ENCODE data around the gene CACNB2. TPM values are rescaled to one million over a fixed set of nuclear protein-coding genes. Genes with fewer than 3 reads are reported as not detected.

The CACNB2 gene
- total RNA-seq, 1 experiment from 2014 or later: not detected

DNA sequence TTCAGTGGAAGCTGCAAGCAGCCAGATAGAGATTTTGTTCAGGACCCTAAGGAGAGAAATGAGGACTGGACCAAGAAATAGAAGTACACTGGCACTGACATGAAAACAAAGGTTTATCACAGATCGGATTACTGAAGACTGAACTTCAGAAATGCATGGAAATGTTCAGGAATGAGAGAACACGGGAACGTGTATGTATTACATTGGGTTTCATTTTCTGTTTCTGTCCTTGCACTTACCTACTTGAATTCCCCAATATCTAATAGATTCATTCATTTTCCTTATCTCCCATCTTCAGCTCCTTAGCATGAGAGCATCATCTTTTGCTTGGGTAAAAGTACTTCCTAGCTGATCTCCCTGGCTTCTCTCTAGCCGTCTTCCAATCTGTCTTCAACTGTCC is 114.5 kb downstream of the CACNB2 start:
- no peak for DNase-seq (ENCODE audit: low spot score)
- in situ Hi-C loops (cut with HindIII; ENCODE audit: low sequenced_read_pairs): no loop called here

GRCh38 chr10:18260310-18260922 is 120.2 kb downstream of the CACNB2 start:
- peak; percentile 34 for DNase-seq (ENCODE audit: low spot score)
- in situ Hi-C loops (cut with HindIII; ENCODE audit: low sequenced_read_pairs): no loop called here

- DNase-seq (ENCODE audit: low spot score): no peak
- in situ Hi-C loops (cut with HindIII; ENCODE audit: low sequenced_read_pairs): no loop called here
These were observed 120.9 kb downstream of the CACNB2 start for GRCh38 chr10:18261063-18261610.

GRCh38 chr10:18261768-18262231 is 121.6 kb downstream of the CACNB2 start:
- in situ Hi-C loops (cut with HindIII; ENCODE audit: low sequenced_read_pairs): no loop called here

DNA sequence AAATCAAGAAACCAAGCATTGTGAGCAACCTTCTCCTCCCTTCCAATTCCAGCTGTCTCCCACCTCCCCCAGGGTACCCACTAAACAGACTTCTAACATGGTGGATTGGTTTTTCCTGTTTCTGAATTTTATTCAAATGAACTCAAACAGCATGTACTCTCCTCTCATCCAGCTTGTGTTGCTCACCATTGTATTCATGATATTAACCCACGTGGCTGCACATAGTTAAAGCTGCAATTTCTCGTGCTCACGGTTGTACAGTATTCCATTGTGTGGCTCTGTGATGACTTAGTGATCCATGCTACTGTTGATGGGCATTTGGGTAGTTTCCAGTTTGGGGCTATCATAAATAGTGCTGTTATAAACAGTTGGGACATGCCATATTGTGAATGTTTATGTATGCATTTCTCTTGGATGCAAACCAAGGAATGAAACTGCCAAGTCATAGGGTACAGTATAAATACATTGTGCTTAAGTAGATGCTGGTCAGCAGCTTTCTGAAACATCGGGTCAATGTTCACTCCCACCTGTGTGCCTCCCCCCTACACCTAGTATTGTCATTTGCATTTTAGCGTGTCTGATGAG is 124.3 kb downstream of the CACNB2 start:
- in situ Hi-C loops (cut with HindIII; ENCODE audit: low sequenced_read_pairs): no loop called here
- DNase-seq (ENCODE audit: low spot score): no peak

More at GRCh38 chr10:18261768-18262231, 121.6 kb downstream of the CACNB2 start:
- peak; percentile 20 for DNase-seq (ENCODE audit: low spot score)

GRCh38 chr10:18268005-18268404 is 127.8 kb downstream of the CACNB2 start:
- DNase-seq (ENCODE audit: low spot score): no peak
- in situ Hi-C loops (cut with HindIII; ENCODE audit: low sequenced_read_pairs): no loop called here

DNA sequence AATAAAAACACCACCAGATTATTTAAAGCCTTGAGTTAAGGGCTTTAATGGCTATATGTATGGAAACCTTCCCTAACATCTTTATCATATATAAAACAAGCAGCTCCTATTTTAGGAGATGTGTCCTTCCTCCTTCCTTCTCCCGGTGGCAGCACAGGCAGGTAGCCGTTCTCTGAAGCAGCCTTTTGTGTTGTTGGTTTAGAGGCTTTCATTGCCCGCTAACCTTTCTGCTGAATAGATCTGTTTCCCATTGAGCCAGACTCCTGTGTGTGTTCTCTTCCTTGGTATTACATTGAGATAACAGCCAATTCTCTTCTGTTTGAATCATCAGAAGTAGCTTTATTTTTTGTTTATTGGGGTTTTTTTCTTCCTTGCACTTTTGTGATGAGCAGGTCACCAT is 131.3 kb downstream of the CACNB2 start:
- DNase-seq (ENCODE audit: low spot score): no peak
- in situ Hi-C loops (cut with HindIII; ENCODE audit: low sequenced_read_pairs): no loop called here

DNA sequence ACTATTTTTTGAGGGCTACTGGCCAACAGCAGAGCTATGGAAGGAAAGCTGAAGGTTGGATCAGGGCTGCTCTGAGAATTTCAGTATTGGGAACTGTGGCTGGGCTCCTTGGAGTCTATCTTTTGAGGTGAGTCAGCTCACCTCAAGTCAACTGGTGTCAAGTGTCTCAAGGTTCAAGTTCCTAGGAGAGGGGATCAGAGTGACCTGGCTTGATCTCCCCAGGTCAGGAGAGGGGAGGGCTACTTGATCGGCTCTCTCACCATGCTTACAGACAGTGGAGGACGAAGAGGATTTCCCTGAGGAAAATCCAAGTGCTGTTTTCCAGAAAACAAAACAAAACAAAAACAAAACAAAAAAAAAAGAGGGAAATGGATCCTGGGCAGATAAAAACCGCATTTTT is 132.8 kb downstream of the CACNB2 start:
- in situ Hi-C loops (cut with HindIII; ENCODE audit: low sequenced_read_pairs): no loop called here
- no peak for DNase-seq (ENCODE audit: low spot score)

- in situ Hi-C loops (cut with HindIII; ENCODE audit: low sequenced_read_pairs): no loop called here
- DNase-seq (ENCODE audit: low spot score): no peak
These were observed 138.0 kb downstream of the CACNB2 start for GRCh38 chr10:18278181-18278580.

- no peak for DNase-seq (ENCODE audit: low spot score)
These were observed 138.9 kb downstream of the CACNB2 start for GRCh38 chr10:18279173-18279572.

GRCh38 chr10:18282094-18282493 is 141.9 kb downstream of the CACNB2 start:
- no peak for DNase-seq (ENCODE audit: low spot score)
- in situ Hi-C loops (cut with HindIII; ENCODE audit: low sequenced_read_pairs): no loop called here

More at GRCh38 chr10:18279173-18279572, 138.9 kb downstream of the CACNB2 start:
- in situ Hi-C loops (cut with HindIII; ENCODE audit: low sequenced_read_pairs): no loop called here

DNA sequence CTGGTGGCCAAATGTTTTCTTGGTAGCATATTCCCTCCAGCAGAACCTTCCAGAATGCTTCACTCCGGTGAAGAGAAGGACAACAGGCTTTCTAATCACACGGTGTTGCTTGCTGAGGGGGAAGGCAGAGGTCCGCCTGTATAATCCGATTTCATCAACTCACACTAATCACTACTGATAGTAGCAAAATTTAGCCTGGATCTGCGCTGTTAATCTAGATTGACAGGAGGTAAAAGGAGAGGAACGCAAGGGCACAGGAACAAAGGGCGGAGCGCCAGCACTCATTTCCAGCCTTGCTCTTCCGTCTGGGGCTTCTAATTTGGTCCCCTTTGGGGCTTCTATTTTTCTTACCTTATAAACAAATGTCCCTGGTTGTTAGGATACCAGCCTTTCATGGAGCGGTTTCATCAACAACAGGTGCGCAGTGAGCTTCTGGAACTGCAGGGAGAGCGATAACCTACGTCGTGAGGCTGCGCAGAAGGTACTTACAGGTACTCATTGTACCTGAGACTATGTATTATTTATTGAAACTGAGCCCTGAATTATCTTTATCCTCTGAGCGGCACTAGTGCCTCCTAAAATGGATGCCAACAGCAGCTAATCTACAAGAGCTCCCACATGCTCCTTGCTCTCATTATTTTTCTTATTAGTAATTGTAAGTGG is 150.6 kb downstream of the CACNB2 start:
- DNase-seq (ENCODE audit: low spot score): no peak
- in situ Hi-C loops (cut with HindIII; ENCODE audit: low sequenced_read_pairs): no loop called here

GRCh38 chr10:18293536-18294510 is 153.6 kb downstream of the CACNB2 start:
- in situ Hi-C loops (cut with HindIII; ENCODE audit: low sequenced_read_pairs): no loop called here
- DNase-seq (ENCODE audit: low spot score): no peak

DNA sequence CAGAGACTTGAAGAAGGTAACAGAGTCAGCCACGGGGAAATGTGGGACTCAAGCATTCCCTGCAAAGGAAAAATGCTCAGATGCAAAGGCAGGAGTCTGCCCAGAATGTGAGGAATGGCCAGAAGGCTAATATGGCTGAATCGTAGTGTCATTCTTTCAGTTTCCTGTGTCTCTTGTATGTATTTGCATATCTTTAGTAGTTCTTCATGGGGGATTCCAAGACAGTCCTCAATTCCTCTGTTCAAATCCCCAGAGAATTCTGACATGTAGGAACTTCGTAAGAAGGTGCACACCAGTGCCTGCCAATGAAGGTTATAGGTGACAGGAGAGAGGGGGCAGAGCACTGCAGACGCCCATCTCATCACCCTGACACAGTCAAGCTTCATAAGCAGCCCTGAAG is 154.4 kb downstream of the CACNB2 start:
- DNase-seq (ENCODE audit: low spot score): no peak
- in situ Hi-C loops (cut with HindIII; ENCODE audit: low sequenced_read_pairs): no loop called here

DNA sequence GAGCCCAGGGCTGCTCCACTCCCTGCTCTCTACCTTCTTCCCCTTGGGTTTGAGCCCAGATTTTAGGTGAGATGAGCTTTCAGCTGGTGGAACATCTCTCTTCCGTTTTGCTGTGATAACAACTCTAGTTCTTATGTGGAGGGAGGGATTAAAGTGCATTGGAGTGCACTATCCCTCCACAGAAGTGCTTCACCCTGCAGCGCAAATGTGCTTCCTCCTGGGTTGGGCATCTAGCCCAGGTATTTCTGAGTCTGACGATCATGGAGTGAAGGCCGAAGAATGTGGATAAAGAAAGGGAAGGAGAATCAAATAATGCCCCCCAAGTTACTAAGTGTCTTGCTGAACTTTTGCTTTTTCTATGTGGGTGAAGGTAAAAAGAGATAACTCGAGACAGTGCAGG is 157.4 kb downstream of the CACNB2 start:
- DNase-seq (ENCODE audit: low spot score): no peak
- in situ Hi-C loops (cut with HindIII; ENCODE audit: low sequenced_read_pairs): no loop called here

DNA sequence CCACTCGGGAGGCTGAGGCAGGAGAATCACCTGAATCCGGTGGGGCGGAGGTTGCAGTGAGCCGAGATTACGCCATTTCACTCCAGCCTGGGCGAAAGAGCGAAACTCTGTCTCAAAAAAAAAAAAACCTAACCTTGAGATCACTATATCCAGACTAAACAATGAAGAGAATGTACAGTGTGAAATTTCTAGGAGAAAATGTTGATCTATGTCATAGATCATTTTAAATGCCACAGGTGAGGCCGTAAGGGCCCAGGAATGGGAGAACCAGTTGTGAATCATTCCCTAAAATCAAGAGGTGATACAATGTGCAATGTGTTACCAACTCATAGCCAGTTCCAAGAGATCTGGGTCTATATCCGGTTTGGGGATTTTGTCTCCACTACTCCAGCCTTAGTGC is 158.0 kb downstream of the CACNB2 start:
- no peak for DNase-seq (ENCODE audit: low spot score)
- in situ Hi-C loops (cut with HindIII; ENCODE audit: low sequenced_read_pairs): no loop called here

DNA sequence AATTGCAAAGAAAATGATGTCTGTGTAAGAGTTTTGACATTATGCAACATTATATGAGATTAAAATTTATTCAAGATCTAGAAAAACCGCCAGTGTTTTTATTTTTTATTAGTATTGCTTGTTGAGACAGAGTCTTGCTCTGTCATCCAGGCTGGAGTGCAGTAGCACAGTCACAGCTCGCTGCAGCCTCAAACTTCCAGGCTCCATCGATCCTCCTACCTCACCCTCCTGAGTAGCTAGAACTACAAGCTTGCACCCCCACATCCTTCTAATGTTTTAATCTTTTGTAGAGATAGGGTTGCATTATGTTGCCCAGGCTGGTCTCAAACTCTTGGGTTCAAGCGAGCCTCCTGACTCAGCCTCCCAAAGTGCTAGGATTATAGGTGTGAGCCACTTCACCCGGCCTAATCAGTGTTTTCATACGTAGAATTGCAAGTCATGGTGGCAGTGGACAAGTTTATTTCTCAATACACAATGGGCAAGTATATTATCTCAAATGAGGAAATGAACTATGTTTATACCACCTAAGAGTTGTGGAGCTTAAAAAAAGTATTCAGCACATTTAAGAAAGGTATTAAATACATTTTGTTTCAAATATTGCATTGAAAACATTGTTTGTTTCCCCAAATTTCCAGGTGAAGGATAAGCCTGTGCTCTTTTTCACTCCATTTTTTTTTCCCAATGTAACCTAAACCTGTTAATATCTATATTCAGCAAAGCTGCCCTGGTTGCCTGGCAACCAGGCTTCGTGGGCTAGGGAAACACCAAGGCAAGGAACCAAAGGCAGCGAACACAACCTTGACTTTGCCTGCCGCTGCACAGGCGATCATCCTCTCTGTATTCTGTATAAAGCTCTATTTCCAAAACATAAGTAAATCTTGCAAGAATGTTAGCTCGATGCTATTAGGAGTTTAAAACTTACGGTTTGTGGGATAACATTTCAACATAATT is 163.9 kb downstream of the CACNB2 start:
- DNase-seq (ENCODE audit: low spot score): no peak
- in situ Hi-C loops (cut with HindIII; ENCODE audit: low sequenced_read_pairs): no loop called here

DNA sequence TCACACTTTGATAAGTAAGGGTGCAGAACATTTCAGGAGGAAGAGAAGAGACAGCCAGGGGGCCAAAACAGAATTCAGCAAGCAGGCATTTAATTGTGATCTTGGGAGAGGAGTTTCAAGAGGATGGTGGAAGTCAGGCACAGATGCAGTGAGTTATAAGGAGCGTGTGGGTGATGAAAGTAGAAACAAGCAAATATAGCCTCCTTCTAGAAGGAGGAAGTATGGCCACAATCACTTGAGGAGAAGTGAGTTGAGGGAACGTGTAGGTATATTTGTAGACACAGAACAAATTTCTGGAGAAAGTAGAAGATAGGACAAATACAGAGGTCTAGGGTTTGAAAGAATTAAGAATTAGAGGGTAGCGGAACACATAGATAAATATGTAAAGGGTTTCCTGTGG is 165.8 kb downstream of the CACNB2 start:
- no peak for DNase-seq (ENCODE audit: low spot score)
- in situ Hi-C loops (cut with HindIII; ENCODE audit: low sequenced_read_pairs): no loop called here

Data from G401 (cell line).